NCI-H446 treated with DMSO at 0.1 percent for 48 hours (cell line): ENCODE data around the gene CSAD.
"Not testable (repeated sequence)": the region's sequence is repeated elsewhere in the genome, so short reads cannot be mapped to it uniquely, and the experiment has no call there.

ENCODE experiments used
- DNase-seq: peaks from one replicate; lab custom pipeline; 2025; lab: John Stamatoyannopoulos, UW

Gene CSAD

DNA sequence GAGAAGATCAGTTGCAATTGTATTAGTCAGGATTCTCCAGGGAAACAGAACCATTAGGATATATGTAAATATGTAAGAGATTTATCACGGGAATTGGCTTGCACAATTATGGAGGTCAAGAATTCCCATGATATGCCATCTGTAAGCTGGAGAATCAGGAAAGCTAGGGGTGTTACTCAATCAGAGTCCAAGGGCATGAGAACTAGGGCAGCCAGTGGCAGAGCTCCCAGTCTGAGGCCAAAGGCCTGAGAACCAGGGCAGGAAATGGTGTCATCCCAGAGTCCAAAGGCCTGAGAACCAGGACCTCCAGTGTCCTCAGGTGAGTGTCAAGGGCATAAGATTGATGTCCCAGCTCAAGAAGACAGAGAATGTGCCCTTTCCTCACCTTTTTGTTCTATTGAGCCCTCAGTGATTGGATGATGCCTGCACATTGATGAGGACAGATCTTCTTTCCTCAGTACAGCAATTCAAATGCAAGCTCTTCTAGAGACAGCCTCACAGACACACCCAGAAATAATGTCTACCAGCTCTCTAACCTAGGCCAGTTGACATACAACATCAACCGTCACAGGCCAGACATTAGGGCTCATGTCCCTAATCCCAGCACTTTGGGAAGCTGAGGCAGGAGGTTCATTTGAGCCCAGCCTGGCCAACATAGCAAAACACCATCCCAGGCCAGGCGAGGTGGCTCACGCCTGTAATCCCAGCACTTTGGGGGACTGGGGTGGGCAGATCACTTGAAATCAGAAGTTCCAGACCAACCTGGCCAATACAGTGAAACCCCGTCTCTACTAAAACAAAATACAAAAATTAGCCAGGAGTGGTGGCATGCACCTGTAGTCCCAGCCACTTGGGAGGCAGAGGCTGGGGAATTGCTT, 35.1 kb downstream of the CSAD start:
- no peak for DNase-seq

DNA sequence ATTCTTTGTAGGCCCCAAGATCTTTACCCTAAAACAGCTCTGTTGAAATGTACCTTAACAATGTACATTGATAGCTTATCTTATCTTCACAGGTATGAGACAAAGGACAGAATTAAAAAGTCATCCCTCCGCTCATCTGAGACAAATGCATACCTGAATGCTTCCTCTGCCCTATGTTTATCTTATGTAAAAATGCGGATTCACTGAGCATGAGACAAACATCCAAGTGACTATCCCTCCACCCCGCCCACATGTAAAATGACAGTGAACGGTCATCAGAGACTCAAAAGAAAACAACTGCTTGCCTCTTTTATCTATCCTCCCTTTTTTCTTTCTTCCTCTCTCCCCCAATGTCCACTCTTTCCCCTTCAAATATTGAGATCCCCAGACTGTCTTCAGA, 37.4 kb downstream of the CSAD start:
- no peak for DNase-seq

DNA sequence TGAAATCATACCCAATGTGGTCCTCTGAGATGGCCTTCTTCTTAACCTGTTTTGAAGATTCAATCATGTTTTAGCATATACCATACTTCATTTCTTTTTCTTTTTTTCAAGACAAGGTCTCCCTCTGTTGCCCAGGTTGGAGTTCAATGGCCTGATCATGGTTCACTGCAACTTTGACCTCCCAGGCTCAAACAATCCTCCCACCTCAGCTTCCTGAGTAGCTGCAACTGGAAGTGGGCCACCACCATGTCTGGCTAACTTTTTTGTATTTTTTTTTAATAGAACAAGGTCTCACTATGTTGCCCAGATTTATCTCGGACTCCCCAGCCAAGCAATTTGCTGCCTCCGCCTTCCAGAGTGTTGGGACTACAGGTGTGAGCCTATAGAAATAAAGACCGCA, 47.0 kb downstream of the CSAD start:
- DNase-seq = no peak

DNA sequence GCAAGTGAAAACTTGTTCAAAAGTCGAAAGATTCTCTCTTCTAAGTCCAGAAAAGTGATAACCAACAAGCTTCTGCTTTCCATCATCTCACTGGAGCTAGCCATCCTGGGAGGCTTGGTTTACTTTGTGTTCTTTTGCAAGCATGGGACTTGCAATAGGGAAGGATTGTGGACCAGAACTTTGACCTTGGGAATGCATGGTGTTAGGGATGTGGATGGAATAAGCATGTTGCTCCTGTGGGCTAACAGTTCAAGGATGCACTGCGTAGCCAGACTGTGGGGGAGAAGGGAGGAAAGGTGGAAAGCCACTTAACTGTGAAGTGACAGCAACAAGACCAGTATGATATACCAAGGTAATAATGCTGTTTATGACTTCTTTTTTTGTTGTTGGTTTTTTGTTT, 48.9 kb downstream of the CSAD start:
- DNase-seq = no peak

DNA sequence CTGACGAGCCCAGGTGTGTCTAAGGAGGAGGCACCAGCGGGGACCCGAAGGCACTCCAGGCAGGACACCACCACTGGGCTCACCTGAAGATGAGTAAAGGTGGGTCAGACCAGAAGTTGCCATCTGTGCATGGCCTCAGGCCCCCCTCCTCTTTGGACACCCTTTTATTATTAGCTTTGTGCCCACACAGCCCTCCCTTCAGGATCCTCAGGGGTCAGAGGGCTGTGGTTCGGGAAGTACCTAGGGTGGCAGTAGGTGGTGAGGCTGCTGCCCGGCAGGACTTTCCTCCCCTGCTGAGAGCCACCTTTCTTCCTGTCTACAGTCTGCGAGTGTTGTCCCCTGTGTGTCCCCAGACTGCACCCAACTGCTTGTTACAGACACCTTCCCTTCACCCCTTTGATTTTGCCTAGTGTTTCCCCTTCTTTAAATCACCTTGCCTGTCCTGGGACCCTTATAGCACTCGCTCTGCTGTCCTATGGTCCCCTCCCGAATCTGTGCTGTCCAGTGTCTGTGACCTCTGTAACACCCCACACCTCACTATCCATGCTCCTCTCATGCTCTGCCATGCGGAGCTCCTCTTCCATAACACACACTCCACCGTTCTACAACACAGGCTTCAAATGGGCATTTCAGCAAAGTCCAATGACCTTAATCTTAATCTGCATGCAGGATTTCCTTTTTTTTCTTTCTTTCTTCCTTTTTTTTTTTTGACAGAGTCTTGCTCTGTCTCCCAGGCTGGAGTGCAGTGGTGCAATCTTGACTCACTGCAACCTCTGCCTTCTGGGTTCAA, 51.8 kb downstream of the CSAD start:
- DNase-seq = no peak

DNA sequence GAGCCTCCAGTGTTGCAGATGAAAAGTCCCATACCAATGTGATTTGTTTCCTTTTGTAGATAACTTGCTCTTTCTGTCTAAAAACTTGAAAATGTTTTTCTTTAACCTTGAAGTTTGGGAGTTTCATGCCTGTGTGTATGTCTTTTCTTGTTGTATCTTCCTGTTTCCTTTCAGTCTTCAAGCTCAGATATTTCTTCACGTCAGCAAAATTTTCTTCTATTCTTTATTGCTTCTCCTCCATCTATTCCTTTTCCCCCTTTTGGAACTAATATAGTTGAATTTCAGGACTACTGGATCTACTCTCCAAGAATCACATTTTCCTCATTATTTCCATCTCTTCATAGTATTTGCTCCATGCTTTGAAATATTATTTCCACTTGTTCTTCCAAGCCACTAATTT, 53.6 kb downstream of the CSAD start:
- no peak for DNase-seq

DNA sequence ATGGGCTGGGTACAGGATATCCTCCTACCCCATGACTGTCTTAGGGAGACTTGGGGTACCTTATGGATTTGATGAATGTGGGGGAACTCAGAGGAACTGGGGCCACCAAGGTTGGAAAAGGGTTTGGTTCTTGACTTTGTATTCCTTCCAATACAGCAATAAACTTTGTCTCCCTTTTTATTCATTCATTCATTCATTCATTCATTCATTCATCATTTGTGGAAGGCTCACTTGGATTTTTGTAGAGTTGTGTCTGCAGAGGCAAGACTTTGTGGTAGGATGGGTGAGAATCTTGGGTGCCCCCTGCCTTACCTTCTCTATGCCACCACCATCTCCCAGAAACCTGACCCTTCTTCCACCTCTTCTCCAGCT, 56.4 kb downstream of the CSAD start:
- DNase-seq = no peak

DNA sequence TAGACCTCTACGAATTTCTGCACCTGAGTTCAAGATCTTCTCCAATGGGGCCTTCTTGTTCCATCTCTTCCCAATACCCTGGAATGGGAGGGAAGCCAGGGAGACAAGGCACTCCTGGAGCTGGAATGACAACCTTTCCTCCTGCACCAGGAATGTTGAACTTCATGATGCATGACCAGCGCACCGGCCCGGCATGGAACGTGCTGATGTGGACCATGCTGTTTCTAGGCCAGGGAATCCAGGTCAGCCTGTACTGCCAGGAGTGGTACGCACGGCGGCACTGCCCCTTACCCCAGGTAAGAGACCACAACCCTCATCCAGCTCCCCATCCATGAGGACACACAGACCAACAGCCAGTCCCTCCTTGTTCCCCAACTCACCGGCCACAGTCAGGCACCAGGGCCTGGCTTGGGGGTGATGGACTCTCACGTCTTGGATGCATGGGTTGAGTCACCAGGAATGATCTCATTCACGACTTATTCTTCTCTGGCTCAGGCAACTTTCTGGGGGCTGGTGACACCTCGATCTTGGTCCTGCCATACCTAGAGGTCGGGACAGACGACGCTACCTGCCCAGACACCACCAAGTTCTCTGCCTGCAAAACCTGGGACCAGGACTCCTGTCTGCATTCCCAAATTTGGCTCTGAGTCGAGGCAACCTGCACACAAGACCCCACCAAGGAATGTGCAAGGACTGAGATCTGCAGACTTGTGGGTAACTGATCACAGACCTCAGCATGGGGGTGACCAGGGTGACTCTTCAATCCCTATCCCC, 57.0 kb downstream of the CSAD start:
- DNase-seq = no peak

DNA sequence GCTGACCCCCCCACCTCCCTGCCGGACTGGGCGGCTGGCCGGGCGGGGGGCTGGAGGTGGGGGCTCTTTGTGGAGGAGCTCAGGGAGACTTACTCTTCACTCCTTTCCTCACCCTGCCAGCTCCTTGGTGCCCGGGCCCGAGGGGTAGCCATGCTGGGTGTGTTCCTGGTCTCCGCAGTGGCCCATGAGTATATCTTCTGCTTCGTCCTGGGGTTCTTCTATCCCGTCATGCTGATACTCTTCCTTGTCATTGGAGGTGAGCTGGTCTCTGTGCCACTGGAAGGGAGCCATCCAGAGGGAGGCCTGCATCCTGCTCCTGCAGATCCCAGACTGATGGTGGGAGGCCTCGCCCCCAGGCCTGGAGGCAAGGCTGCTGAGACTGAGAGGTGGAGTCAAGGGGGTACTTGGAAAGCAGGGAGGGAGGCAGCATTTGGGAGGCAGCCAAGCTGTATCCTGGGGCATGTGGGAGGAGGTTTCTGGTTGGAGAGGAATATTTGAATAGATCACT, 57.7 kb downstream of the CSAD start:
- no peak for DNase-seq

DNA sequence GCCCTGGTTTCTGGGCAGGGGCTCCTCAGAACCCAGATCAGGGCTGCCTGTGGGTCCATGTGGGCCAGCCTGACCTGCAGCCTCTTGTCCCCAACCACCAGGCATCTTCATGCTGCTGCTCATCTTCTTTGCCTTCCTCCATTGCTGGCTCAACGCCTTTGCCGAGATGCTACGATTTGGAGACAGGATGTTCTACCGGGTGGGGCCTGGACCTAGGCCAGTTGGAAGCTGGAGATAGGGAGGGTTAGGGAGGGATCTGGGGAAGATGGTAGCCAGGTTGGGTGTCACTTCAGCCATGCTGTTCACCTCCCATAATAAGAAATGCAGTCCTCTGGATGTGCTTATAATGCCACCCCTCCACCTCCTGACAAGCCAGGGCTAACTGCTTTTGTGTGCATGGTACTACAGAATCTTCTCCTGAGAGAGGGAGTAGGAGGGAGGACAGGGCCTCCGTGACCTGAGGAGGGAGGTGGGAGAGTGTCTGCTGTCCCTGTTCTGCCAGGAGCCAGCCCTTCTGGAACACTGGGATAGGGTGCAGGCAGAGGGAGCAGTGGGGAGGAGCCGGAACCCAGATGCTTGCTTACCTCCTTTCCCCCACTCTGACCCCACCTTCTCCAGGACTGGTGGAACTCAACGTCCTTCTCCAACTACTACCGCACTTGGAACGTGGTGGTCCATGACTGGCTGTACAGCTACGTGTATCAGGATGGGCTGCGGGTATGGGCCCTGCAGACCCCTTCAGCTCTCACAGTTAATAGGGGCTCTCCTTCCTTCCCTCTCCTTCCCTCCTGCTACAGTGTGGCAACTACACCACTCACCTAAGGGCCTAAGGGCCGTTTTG, 59.8 kb downstream of the CSAD start:
- DNase-seq = no peak

DNA sequence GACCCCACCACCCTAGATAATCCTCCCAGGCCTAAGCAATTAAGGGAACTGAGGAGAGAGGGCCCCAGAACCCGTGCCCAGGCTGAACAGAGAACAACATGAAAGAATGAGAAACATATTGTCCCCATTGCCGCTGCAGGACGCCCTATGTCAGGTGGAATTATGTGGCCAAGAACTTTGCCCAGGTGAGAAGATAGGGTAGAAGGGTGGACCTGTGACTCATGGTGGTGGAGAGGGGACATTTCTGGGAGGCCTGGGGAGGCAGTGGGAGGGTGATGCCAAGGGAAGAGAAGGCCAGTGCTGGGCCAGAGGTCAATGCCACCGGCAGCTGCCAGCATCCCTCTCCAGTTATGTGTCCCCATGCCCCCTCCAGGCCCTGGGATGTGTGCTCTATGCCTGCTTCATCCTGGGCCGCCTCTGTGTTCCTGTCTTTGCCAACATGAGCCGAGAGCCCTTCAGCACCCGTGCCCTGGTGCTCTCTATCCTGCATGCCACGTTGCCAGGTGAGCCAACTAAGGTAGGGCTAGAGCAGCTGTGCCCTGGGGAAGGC, 61.9 kb downstream of the CSAD start:
- no peak for DNase-seq

DNA sequence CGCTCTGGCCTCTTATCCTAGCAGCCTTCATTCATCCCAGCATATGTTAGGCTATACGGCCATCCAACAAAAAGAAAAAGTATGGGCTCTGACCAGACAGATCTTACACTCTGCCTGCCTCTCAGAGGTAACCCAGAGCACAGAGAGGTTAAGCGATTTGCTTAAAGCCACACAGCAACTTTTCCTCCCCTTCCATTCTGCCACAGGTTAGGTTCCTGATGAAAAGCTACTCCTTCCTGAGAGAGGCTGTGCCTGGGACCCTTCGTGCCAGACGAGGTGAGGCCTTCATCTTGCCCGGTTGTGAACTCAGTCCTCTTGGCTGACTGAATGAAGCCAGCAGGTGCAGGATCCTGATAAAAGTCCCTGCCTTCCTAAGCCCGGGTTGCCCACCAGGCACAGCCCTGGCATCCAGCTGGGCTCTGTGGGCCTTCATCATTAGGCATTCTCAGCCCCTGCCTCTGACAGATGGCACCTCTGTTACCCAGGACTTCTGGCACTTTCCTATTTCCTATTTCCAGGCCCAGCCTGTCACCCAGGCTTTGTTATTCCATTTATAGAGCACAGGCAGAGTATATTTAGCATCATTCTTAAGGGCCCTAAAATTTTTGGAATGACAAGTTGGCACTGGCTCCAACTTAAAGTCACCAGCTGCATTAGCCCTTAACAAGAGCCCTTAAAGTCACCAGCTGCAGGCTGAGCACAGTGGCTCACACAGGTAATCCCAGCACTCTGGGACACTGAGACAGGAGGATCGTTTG, 64.7 kb downstream of the CSAD start:
- no peak for DNase-seq

DNA sequence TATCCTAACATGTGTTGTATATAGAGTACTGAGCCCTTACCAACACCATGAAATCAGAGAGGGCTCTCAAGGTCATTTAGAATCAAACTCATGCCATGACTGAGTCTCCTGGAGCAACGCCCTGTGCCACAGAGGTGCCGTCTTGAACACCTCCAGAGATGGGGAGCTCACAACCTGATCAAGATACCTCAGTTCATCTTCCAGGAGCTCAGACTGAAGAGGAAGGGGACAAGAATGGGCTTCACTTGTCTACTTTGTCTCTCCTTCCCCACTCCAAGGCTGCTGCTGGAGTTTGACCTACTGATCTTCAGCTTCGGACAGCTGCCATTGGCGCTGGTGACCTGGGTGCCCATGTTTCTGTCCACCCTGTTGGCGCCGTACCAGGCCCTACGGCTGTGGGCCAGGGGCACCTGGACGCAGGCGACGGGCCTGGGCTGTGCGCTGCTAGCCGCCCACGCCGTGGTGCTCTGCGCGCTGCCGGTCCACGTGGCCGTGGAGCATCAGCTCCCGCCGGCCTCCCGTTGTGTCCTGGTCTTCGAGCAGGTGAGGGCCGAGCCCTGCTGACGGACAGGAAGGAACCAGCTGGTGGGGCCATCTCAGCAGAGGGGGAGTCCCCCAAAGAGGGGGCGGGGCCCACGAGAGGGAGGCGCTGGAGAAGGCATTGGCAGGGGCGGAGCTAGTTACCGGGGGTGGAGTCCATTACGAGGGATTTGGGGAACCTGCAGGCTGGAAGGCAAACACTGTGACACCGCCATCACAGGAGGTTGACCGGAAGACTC, 65.4 kb downstream of the CSAD start:
- DNase-seq = no peak

DNA sequence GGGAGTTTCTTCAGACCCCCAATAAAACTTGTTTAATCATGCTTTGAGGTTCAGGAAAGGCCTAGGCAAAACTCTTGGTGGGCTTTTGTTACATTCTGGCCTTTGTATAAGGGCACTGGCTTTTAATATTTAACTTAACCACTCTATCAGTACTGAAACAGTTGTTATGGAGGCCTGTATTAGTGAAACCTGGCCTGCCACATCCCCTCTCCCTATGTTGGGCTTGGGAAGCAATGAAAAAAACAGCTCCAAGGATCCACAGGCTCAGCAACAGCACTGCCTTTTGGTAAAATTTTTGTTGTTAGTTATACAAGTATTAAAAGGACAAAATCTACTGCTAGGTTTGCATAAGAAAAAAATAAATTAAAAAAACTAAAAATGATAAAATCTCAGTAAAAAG, 66.8 kb downstream of the CSAD start:
- DNase-seq = no peak

DNA sequence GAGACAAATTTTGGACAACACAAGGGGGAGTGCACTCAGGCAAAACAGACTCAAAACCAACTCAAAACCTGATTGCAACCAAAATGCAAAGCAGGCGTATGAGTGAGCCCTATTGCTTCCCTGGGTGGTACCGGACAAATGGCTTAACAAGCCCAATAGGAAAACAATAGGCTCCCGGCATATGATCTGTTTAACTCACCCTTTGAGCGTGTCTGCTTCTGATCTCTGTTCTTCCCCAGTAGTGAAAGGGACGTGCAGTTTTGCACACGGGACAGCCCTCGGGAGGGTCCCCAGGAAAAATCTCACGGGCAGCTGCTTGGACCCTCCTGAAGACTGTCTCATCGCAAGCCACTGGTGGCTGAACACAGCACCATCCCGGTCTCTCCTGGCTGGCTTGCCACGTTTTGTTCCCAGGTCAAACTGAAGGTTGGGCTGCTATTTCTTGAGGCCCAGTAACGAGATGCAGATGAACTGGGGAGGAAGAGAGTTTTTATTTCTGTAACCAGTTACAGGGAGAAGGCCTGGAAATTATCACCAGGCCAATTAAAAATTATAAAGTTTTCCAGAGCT, 67.5 kb downstream of the CSAD start:
- DNase-seq = no peak

DNA sequence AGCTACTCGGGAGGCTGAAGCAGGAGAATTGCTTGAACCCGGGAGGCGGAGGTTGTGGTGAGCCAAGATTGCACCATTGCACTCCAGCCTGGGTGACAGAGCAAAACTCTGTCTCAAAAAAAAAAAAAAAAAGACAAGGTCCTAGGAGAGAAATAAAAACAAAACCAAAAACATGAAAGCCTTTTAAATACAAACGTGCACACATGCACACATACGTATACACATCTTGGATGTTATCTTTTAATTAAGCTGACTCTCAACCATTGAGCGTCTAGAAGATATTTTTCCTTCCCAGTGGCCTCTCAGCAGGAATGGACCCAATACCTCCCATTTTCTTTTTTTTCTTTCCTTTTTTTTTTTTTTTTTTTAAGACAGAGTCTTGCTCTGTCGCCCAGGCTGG, 68.3 kb downstream of the CSAD start:
- not testable (repeated sequence) for DNase-seq
